ENCODE data around the gene UBE2K. TPM values are rescaled to one million over a fixed set of nuclear protein-coding genes. Genes with fewer than 3 reads are reported as not detected.

UBE2K gene
- total and polyA plus RNA-seq, 2 of the 13 experiments (the other 11 are each of a cell fraction or from before 2014, with no cell fraction given), result 36.2 to 81.0 TPM

DNA sequence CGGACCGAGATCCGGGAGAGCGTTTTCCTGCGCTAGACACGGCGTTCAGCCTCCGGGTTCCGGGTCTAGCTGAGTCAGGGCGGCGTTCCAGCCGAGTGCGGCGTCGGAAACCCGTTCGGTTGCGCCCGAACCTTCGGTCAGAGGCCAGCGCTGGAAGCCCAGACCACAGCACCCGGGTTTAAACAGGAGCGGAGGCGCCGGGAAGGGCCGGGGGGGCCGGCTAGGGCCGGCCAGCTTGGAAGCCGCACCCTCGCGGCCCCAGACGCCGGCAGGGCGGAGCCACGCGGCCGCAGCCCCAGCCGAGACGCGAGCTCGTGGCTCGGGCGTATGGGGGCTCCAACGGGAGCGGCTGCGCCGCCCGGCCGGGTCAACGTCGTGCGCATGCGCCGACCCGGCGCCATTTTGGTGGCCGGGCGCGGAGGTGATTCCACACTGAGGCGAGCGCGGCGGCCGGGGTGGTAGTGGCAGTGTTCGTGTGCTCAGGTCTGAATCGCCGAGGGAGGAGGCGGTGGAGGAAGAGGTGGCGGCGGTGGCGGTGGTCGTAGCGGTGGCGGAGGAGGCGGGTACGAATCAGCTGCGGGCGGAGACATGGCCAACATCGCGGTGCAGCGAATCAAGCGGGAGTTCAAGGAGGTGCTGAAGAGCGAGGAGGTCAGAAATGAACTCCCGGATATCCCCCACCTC lies at the start of gene UBE2K (continued):
- TF ChIP-seq REXO4 (CRISPR knock-in tag; IDR thresholded peaks at IDR 0.05; ENCODE audit: borderline replicate concordance) (no peak), RFX1 (IDR thresholded peaks at IDR 0.05) (no peak), ZNF30 (CRISPR knock-in tag; IDR thresholded peaks at IDR 0.05) (no peak), PHF5A (CRISPR knock-in tag; IDR thresholded peaks at IDR 0.05; ENCODE audit: low read depth, unreplicated experiment) (no peak), SAFB2 (CRISPR knock-in tag; IDR thresholded peaks at IDR 0.05; ENCODE audit: borderline replicate concordance, low read depth) (no peak; the same call in 1 of the 2 replicates), CCAR2 (optimal IDR thresholded peaks at IDR 0.05; ENCODE audit: low read depth, low read length) (no peak), ZBTB42 (CRISPR knock-in tag; IDR thresholded peaks at IDR 0.05) (no peak), NR2F2 (IDR thresholded peaks at IDR 0.05; ENCODE audit: borderline replicate concordance, low read depth) (no peak), ZNF740 (CRISPR knock-in tag; IDR thresholded peaks at IDR 0.05) (no peak; the same call in 1 of the 2 replicates), ZNF83 (CRISPR knock-in tag; IDR thresholded peaks at IDR 0.05; ENCODE audit: borderline replicate concordance) (no peak), ZNF550 (CRISPR knock-in tag; IDR thresholded peaks at IDR 0.05; ENCODE audit: borderline replicate concordance) (no peak), ZKSCAN8 (CRISPR knock-in tag; IDR thresholded peaks at IDR 0.05; ENCODE audit: borderline replicate concordance) (no peak), NAIF1 (CRISPR knock-in tag; IDR thresholded peaks at IDR 0.05; ENCODE audit: borderline replicate concordance) (no peak), KLF13 (CRISPR knock-in tag; IDR thresholded peaks at IDR 0.05) (no peak), ZNF563 (CRISPR knock-in tag; IDR thresholded peaks at IDR 0.05) (peak; percentile 77; the same call in 1 of the 2 replicates), HOXA3 (CRISPR knock-in tag; IDR thresholded peaks at IDR 0.05) (peak; percentile 90), BRF2 (CRISPR knock-in tag; IDR thresholded peaks at IDR 0.05) (peak; percentile 66; the same call in 1 of the 2 replicates), SNAPC4 (CRISPR knock-in tag; IDR thresholded peaks at IDR 0.05) (no peak), SMARCE1 (IDR thresholded peaks at IDR 0.05; ENCODE audit: borderline replicate concordance) (no peak)
- TF ChIP-seq, protein P1, sequence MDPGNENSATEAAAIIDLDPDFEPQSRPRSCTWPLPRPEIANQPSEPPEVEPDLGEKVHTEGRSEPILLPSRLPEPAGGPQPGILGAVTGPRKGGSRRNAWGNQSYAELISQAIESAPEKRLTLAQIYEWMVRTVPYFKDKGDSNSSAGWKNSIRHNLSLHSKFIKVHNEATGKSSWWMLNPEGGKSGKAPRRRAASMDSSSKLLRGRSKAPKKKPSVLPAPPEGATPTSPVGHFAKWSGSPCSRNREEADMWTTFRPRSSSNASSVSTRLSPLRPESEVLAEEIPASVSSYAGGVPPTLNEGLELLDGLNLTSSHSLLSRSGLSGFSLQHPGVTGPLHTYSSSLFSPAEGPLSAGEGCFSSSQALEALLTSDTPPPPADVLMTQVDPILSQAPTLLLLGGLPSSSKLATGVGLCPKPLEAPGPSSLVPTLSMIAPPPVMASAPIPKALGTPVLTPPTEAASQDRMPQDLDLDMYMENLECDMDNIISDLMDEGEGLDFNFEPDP (CRISPR knock-in tag; conservative IDR thresholded peaks at IDR 0.05), result no peak
- TF ChIP-seq, protein P2, sequence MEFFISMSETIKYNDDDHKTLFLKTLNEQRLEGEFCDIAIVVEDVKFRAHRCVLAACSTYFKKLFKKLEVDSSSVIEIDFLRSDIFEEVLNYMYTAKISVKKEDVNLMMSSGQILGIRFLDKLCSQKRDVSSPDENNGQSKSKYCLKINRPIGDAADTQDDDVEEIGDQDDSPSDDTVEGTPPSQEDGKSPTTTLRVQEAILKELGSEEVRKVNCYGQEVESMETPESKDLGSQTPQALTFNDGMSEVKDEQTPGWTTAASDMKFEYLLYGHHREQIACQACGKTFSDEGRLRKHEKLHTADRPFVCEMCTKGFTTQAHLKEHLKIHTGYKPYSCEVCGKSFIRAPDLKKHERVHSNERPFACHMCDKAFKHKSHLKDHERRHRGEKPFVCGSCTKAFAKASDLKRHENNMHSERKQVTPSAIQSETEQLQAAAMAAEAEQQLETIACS (CRISPR knock-in tag; IDR thresholded peaks at IDR 0.05), result no peak

Data from HepG2 (cell line).